ACHN (cell line): ENCODE data around the gene TEX51.

Experiments
- DNase-seq: peaks from one replicate; pipeline ENCODE4 v3.0.0-alpha.2; 2015
- in situ Hi-C: cut with HindIII; loops from 2 replicates; pipeline ENCODE4 v1.10.0; 2017; ENCODE audit warnings: low sequenced_read_pairs, low pct_ligation_motif_present, low pct_unique_long_range_greater_than_20kb

The TEX51 gene

DNA sequence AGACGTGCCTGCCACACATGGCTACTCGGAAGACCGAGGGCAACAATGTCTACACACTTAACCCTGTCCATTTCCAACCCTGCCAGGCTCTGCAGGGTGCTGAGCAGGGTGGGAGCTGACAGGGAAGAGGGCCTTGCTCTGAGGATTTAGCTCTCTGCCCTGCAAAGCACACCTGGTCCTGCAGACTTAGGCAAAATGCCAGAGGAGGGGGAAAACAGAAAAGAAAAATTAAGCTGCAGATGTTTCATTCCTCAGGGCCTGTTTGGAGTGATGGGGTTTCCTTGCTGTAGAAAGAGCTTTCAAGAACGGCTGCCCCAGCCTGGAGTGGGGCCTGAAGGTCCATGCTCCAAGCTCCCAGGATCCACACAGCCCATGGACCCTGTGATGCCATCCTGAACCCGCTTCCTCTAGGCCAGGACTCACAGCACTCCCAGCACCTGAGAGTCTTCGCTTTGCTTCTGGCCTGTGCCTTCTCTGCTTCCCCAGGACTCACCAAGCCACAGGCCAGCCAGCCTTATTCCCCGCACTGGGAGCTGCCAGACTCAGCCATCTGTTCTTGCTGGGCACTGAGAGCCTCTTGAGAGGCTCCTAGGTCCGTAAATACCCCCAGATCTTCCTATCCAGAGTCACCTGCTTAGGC, 9.1 kb upstream of the TEX51 start:
- no peak for DNase-seq
- in situ Hi-C loops, result no loop called here

DNA sequence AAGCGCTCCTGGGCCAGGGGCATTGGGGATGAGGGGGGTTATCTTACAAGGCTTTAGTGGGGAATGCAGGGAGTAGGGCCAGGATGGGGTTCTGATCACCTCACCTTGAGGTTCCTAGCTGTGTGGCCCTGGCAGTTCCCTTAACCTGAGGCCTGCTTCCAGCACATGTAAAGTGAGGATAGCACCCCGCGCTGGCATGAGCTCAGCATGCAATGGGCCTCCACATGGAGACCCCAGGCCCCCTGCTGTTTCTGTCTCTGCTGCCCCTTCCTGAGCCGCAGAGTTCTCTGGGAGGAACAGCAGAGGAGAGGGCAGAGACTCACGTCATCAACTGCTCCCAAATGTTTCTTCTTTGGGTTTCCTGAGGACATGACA, 8.6 kb upstream of the TEX51 start:
- in situ Hi-C loops, result no loop called here
- no peak for DNase-seq

DNA sequence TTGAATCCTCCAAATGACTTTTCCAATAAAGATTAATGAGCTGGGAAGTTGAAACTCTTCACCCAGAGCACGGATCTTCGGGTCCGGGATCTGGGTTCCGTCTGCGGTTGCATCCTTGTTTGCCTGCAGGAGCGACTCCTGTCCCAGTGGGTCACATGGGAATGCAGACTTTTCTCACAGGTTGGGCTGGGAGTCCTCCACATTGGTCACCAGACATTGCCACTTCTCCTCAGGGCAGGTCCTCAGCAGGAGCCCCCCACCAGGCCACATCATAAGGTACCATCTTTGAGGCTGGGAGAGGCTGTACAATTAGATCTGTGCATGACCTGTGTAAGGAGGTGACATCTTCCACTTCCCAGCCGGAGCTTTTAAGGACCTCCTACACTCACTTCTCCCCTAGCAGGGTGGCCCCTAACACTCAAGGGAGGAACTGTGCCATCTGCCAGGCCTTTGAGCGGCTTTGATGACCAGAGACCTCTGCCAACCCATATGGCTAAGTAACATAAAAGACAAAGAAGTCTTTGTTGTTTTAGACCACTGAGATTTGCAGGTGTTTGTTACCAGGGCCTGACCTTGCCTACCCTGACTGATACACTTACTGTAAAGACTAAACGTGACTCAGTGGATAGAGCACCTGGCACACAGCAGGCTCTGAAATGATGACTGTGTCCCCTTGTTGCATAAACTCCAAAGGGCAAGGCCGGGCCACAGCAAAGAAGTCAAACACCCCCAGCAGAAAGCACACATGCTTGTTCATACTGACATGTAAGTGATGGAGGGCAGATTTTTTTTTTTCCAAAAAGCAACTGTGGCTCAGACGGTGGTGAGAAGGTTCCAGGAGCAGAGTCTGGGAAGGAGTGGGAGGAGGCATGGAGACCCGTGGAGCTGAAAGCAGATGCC, 7.9 kb upstream of the TEX51 start:
- DNase-seq, result no peak
- in situ Hi-C loops, result no loop called here

DNA sequence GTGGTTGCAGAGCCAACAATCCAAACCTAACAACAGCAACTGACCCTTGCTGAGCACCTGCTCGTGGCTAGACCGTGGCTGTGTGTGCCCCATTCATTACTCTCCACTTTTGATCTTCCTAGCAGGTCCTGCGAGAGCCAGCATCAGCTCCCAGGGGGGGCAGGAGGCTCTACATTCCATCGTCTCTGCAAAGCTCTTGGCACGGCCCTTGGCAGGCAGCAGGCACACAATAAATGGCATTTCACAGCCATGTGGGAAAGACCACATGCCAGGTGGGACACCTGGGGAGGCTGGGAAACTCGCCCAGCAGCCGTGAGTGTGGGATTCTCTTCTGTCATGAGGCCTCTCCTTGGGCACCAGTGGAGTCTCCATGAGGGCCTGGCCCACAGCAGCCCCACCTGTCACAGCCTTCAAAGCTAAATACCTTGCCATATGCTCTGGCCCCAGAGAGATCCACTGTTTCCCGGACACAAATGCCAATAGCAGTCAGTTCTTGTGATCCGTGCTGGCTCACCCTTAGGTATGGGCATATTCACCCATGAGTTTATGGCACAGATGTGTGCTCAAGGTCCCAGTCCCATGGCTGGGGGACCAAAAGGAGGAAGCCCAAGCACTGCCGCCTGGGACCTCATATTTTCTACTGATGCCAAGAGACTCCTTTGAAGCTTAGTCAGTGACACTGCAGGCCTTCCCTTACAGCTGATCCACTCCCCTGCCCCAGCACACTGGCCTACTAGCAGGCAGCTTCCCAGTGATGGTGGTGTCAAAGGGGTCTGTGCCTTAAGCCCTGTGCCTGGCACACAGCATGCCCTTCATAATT, 6.8 kb upstream of the TEX51 start:
- DNase-seq, result no peak
- in situ Hi-C loops, result no loop called here

DNA sequence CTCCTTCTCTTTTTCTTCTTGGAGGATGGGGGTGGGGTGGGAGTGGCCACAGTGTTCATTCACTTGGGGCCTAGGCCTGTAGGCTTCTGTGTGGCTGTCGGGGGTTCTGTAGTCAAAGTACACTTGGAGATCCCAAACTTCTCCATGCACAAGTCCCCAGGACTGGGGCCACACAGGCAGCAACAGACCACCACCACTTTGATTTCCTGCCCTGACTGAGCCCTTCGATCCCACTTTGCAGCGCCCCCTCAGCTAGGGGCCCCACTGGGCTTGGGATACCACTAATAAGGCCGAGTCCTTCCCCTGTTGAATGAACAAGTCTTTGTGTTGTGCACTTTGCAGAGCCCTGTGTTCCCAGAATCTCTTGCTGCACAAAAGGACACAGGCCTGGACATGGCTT, 5.5 kb upstream of the TEX51 start:
- in situ Hi-C loops, result no loop called here
- no peak for DNase-seq

DNA sequence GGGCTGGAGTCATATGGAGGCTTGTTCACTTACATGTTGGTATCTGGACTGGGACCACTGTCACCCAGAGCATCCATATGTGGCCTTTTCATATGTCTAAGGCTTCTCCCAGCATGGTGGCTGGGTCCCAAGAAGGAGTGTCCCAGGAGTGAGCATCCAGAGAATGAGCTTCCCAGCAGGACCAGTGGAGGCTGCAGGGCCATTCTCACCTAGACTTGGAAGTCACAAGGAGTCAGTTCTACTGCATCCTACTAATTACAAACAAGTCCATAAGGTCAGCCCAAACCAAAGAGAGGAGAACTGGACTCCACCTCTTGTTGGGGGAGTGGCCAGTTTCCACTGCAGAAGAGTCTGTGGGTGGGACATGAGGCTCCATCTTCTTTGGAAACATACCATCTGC, 5.1 kb upstream of the TEX51 start:
- in situ Hi-C loops, result no loop called here
- DNase-seq, result no peak

DNA sequence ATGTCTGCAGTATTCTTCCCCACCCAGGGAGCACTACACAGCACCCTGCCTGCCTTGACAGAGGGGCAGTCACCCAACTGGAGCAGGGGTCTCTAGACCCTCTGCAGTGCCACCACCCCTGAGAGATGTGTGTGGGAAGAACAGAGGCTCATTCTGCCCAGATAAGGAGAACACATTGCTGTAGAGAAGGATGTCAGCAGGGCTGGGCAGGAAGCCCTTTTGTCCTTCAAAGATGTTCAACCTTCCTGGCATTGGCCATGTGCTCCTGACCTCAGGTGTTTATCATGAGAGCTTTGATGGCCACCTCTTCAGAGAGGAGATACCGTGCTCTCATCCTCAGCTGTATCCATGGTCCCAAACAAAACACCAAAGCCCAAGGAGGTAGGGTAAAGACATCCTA, 4.6 kb upstream of the TEX51 start:
- DNase-seq, result no peak
- in situ Hi-C loops, result no loop called here

DNA sequence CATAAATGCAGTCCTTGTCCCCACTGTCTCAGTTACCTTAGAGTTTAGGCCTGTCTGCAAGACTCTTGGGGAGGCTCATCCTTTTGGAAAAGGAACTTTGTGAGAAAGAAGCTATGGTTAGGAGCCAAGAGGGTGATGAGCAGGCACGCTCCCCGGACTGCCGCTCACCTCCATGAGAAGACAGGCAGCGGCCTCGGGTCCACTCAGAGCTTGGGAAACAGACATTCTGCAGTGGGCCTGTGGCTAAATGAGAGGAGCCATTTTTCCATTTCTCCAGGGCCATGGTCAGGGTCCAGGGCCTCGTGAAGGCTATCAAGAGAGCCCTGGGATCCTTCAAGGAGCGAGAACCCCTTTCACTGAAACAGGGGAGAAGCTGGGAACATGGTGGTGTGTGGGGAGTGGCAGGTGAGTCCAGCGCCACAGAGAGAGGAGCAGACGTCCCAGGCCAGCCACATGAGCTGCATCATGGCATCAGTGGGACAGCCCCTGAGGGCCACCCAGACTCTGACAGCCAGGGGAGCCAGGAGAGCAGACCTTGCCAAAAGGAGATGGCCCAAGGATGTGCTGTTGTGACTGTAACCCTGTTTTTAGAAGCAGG, 4.0 kb upstream of the TEX51 start:
- DNase-seq, result no peak
- in situ Hi-C loops, result no loop called here

DNA sequence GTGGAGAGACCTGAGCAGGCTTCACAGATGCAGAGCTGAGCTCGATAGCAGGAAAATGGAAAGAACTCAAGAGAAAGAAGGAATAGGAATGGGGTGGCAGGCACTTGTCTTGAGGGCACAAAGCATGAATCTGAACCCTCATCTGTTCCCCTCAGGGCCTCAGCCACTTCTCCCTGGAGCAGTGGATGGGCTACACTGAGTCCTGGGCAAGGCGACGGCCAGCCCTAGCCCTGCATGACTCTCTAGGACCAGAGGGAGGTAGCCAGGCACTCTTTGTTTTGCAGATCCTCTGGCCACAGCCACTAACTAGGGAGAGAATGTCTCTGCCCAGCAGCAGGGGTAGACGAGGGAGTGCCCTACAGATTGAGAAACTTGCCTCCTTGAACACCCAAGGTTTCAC, 3.4 kb upstream of the TEX51 start:
- DNase-seq, result no peak
- in situ Hi-C loops, result no loop called here

DNA sequence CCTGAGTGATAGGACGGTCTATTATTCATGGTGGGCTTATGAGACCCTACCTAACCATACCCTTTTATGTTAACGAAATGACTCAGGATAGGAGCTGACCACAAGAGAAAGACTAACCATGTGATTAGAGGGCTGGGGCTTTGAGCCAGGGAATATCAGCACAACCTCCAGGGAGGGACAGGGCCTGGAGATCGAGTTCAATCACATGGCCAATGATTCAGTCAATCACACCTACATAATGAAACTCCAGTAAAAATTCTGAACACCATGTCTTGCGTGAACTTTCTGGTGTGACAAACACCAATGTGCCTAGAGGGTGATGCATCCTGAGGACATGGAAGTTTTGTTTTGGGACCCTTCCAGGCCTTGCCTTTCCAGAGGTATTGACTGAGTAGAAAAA, 2.2 kb upstream of the TEX51 start:
- in situ Hi-C loops, result no loop called here
- no peak for DNase-seq

DNA sequence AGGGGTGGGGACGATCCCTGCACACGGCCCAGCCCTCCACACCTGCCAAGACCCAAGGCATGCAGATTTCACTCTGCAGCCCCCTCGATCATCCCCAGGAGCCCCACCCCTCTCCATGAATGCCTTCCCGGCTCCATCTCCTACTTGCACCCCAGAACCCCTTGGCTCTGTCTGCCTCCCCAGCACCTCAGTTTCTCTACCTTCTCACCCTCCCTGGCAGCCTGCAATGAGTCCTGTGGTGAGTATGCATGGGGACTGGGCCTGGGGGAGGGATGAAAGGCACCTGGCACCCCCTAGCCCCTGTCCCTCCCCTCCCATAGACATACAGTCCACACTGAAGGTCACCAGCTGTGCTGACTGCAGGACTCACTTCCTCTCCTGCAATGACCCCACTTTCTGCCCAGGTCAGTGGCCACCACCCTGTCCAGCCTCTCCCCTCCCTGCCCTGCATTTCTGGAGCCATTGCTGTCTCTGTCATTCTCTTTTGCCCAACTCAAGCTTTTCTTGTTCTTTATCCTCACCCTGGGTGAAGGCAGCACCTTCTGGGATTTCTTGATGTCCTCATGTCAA, 1.0 kb downstream of the TEX51 start:
- DNase-seq, result no peak
- in situ Hi-C loops, result no loop called here

DNA sequence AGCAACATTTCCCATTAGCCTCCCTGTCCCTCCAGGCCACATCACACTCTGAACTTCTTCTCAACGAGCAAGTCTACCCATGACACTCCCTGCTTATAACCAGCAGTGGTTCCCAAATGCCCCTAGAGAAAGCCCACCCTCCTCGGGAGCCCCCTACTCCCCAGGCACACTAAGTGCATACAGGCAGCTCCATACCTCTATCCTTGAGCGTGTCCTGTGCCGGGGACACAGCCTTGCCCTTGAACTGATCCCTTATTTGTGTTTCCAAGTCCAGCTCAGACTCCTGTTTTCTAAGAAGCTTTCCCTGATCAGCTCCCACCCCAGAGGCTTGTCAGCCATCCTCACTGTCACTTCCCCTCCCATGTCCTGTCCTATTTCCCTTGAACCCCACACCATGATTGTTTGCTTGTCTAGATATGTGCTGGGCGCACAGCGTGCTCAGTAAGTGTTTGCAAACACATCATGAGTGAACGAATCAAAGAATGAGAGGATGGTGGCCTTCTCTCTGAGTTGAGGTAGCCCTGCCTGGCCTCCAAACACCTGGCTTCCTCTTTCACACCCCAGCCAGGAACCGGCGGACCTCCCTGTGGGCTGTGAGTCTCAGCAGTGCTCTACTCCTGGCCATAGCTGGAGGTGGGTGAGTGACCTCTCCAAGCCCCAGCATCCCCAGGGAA, 2.1 kb downstream of the TEX51 start:
- DNase-seq, result no peak
- in situ Hi-C loops, result no loop called here

DNA sequence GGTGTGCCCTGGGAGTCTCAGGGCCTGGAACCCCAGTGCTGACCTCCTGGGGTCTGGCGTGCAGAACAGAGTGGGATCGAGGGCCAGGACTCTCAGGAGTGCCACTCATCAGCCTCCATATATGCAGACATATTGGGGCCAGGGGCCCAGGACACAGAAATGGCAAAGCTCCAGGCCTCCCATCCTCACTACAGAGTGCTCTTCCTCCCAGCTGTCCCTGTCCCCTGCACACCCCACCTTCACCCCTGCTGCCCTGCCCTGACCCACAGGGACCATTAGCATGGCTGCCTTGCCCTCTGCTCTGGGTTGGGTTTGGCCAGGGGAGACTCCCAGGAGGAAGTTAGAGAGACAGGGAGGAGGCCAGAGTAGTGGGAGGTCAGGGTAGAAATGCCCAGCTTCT, 2.8 kb downstream of the TEX51 start:
- in situ Hi-C loops, result no loop called here
- no peak for DNase-seq

DNA sequence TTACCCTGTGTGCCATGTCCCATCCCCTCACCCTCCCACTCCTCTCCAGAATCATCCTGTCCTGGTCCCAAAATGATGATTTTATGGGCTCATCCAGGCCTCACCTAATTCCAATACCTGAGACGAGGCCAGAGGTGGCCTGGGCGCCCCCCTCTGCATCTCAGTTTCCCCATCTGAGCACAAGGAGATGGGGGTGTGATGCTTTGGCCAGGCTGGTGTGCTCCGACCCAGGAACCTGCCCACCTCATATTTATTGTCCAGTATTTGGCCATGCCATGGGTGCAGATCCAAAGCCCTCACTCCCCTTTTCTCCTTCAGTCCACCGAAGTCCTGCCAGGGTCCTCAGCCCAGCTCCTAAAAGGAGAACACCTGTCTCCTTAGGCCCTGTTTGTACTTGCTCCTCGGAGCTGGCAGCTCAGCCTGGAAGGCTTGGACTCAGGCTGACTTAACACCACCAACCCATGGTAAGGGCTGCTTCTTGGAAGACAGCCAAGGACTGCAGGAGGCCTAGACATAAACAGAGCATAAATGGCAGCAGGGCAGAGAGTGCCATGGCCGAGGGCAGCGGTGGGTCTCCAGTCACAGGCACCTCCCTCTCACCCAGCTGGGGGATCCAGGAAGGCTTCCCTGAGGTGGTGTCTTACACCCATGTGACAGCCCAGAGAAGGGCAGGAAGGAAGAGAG, 3.6 kb downstream of the TEX51 start:
- DNase-seq, result no peak
- in situ Hi-C loops, result no loop called here

DNA sequence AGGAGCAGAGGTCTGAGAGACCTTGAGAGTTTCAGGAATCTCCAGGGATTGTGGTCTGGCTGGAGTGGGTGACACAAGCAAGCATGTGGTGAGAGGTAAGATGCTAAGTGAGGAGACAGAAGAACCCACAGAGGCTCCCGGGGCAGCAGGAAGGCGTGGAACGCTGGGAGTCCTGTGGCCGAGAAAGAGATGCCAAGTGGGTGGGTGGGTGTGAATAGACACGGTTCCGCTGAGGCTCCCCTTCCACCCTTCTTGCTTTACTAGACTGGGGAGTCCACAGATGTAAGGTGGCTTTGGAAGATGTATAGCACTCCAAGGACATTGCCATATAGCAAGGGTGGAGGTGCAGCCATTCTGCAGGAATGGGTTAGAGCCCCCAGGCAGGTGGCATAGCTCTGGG, 4.2 kb downstream of the TEX51 start:
- no peak for DNase-seq
- in situ Hi-C loops, result no loop called here

DNA sequence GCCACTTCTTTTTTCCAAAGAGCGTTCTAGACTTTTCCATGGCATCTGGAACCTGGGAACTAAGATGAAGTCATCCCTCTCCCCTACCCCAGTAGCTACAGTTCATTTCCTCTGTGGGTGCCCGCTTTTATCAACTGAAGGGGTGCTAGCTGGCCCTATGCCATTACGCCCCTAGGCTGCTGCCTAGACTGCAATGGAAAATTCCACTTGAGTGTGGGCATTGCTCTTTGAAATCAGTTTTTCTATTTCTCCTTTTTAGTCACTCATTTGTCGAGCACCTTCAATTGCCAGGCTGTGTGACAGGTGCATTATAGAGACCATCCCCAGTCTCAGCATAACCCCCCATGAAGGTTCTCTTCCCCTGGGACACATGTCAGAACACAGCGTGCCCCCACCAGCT, 7.3 kb downstream of the TEX51 start:
- in situ Hi-C loops, result no loop called here
- no peak for DNase-seq

DNA sequence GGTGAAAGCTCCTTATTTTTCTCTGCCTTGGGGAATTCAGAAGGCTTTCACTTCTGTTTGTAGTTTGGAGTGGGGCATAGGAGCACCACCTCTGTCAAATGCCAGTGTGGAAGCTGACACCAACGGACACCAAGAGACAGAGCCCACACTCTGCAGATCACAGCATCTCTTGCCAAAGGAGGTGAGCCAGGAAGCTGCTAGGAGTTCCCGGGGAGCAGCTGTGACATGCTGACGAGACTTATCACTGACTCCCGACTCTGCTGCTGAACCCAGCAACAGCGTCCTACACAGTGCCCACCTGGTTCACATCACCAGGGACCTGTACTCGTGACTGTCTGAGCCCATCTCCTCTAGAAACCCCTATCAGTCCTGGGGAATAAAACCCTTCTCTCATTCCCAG, 8.1 kb downstream of the TEX51 start:
- DNase-seq, result no peak
- in situ Hi-C loops, result no loop called here

DNA sequence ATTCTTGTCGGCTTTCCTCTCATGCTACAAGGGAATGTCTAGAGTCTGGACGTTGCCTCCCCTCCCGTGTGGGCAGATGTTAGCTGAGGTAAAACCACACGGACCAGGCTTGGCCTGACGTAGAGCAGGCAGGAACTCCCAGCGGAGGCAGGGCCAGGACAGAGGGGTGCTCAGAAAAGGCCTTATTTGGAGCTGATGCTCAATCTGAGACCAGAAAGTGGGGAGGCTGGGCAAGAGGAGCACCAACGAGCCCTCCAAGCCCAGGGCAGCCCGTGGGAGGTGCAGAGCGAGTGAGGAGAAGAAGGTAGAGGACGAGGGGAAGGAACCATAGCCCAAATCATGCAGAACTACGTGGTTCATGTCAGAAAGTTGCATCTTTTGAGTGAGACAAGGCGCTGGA, 9.0 kb downstream of the TEX51 start:
- in situ Hi-C loops, result no loop called here

More for the DNA sequence above, 9.0 kb downstream of the TEX51 start:
- no peak for DNase-seq
